SU-DHL-6 (cell line): Measurements from ENCODE around the gene LSR.

Experiments used
- H2AFZ ChIP-seq: fragments of 200-600 bp; sonication (generic); 2 replicates; pipeline ENCODE4 v1.6.1; 2014; ENCODE audit warnings: low read depth, mild to moderate bottlenecking, moderate library complexity, mixed read lengths, antibody characterized with exemption, low read length; ENCODE audit not compliant: severe bottlenecking
- H3F3A ChIP-seq: fragments of 200-600 bp; shearing (Covaris generic); 2 replicates; pipeline ENCODE4 v1.6.0; 2016; ENCODE audit warnings: antibody characterized with exemption, mild to moderate bottlenecking; ENCODE audit not compliant: insufficient read depth
- H3K27ac ChIP-seq: fragments of 200-600 bp; sonication (generic); 2 replicates; pipeline ENCODE4 v1.5.1; 2016; ENCODE audit warnings: low read depth, mild to moderate bottlenecking, low read length, moderate library complexity, mixed read lengths
- H3K27me3 ChIP-seq: fragments of 200-600 bp; sonication (generic), shearing (Covaris generic); 2 replicates; pipeline ENCODE4 v1.6.0; 2014; ENCODE audit warnings: mild to moderate bottlenecking, low read length
- H3K36me3 ChIP-seq: fragments of 200-600 bp; sonication (generic); 2 replicates; pipeline ENCODE4 v1.6.1; 2014; ENCODE audit warnings: mild to moderate bottlenecking, low read length, mixed read lengths
- H3K4me2 ChIP-seq: fragments of 300-600, 200-600 bp; shearing (Covaris generic), sonication (generic); 2 replicates; pipeline ENCODE4 v1.6.0; 2014; ENCODE audit warnings: low read length, low read depth, mild to moderate bottlenecking; ENCODE audit not compliant: poor library complexity, severe bottlenecking
- H3K4me3 ChIP-seq: fragments of 200-600 bp; sonication (generic); 2 replicates; pipeline ENCODE4 v1.5.1; 2014; ENCODE audit warnings: antibody characterized with exemption, low read length, mild to moderate bottlenecking, mixed read lengths; ENCODE audit not compliant: insufficient read depth, poor library complexity, severe bottlenecking
- H3K79me2 ChIP-seq: fragments of 200-600 bp; sonication (generic); 2 replicates; pipeline ENCODE4 v1.6.1; 2014; ENCODE audit warnings: mild to moderate bottlenecking, low read length, moderate library complexity; ENCODE audit not compliant: insufficient read depth
- H3K9ac ChIP-seq: fragments of 200-600 bp; sonication (generic); 2 replicates; pipeline ENCODE4 v1.7.0; 2014; ENCODE audit warnings: mild to moderate bottlenecking, low read length
- H3K9me2 ChIP-seq: fragments of 200-600 bp; sonication (generic); replicated peaks from 2 replicates; pipeline ENCODE4 v1.6.1; 2014; ENCODE audit warnings: low read length; ENCODE audit not compliant: insufficient read depth
- H3K9me3 ChIP-seq: fragments of 200-600 bp; sonication (generic); 2 replicates; pipeline ENCODE4 v1.6.1; 2014; ENCODE audit warnings: low read length, mixed read lengths; ENCODE audit not compliant: insufficient read depth
- H4K20me1 ChIP-seq: fragments of 200-600 bp; sonication (generic); 2 replicates; pipeline ENCODE4 v1.6.1; 2014; ENCODE audit warnings: low read depth, mild to moderate bottlenecking, antibody characterized with exemption, low read length, moderate library complexity, mixed read lengths
- CTCF ChIP-seq: fragments of 200-600 bp; sonication (generic); IDR thresholded peaks from one replicate; pipeline ENCODE4 v1.5.1; 2017; ENCODE audit warnings: antibody characterized with exemption, mild to moderate bottlenecking, low read length, moderate library complexity; ENCODE audit not compliant: insufficient read depth, poor library complexity, severe bottlenecking
- EZH2phosphoT487 ChIP-seq: fragments of 200-600 bp; sonication (generic), shearing (Covaris generic); conservative IDR thresholded peaks from 2 replicates; pipeline ENCODE4 v1.6.1; 2018; ENCODE audit warnings: mild to moderate bottlenecking, antibody characterized with exemption, low read length, moderate library complexity, mixed read lengths

Gene LSR

DNA sequence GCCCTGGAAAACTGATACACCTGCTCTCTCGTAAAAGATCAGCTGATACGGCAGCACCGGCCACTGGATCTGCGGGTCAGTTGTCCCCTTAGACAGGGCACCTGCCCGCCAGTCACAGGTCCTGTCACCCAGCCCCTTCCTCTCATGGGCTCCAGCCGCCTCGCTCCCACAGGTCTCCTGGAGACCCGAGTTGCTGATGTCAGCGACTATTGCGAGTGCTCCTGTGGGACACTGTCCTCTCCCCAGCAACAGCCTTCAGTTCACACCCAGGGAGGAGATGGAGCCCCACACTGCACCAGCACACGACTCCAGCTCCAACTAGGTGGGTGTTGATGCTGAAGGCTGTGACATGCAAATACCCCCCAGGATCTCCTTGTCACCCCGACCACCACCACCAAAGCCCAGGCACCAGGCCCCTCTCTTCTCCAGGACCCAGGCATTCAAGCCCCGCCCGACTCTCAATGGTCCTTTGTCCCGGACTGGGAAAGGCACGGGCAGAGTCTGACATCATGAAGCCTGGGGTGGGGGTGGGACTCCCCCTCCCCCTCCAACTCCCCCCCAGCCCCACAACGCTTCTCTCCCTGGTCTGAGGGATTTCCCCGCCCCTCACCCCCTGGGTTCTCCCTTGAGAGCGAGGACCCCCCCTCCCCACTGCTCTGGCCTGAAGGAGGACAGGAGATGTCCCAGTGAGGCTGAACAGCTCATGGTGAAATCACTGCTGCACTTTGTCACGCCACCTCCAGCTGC lies 41.8 kb downstream of the LSR start:
- Histone ChIP-seq H3F3A (peaks cover 14% of the 10 kb centered on the region), H3K9me3 (no peaks in the 10 kb centered on the region), H3K4me2 (no peak overlapping the region), H3K4me3 (no peak overlapping the region), H3K9me2 (no peaks in the 10 kb centered on the region), H4K20me1 (no peaks in the 10 kb centered on the region), H3K36me3 (no peaks in the 10 kb centered on the region), H3K27me3 (no peaks in the 10 kb centered on the region), H3K79me2 (no peaks in the 10 kb centered on the region), H3K27ac (no peak overlapping the region), H2AFZ (no peak overlapping the region), H3K9ac (no peak overlapping the region)
- TF ChIP-seq CTCF (no peak), EZH2phosphoT487 (no peak)

GRCh38 chr19:35291259-35291658 lies 42.5 kb downstream of the LSR start:
- no peak overlapping the region for H3K4me2 ChIP-seq
- H3K79me2 ChIP-seq = no peaks in the 10 kb centered on the region
- H3K27ac ChIP-seq = no peak overlapping the region
- H3F3A ChIP-seq = peaks cover 21% of the 10 kb centered on the region
- no peaks in the 10 kb centered on the region for H3K9me2 ChIP-seq
- TF ChIP-seq EZH2phosphoT487 (no peak), CTCF (no peak)
- no peaks in the 10 kb centered on the region for H3K27me3 ChIP-seq
- H3K9me3 ChIP-seq = no peaks in the 10 kb centered on the region
- no peaks in the 10 kb centered on the region for H4K20me1 ChIP-seq
- H3K9ac ChIP-seq = no peak overlapping the region
- H2AFZ ChIP-seq = no peak overlapping the region
- no peak overlapping the region for H3K4me3 ChIP-seq
- H3K36me3 ChIP-seq = no peaks in the 10 kb centered on the region

GRCh38 chr19:35291916-35292315 lies 43.1 kb downstream of the LSR start, which contains the start of gene MAG:
TSS of gene MAG (plus strand) at chr19:35292161. CDS start at chr19:35295409, 3,248 bp downstream.
- H3K9me2 ChIP-seq = no peaks in the 10 kb centered on the region
- no peaks in the 10 kb centered on the region for H3K27me3 ChIP-seq
- H4K20me1 ChIP-seq = no peaks in the 10 kb centered on the region
- no peaks in the 10 kb centered on the region for H3K79me2 ChIP-seq
- no peak within 1 kb of the TSS for H3K4me2 ChIP-seq
- no peaks in the 10 kb centered on the region for H3K36me3 ChIP-seq
- H3F3A ChIP-seq = peaks cover 28% of the 10 kb centered on the region
- no peak within 1 kb of the TSS for H3K9ac ChIP-seq
- no peaks in the 10 kb centered on the region for H3K9me3 ChIP-seq
- H2AFZ ChIP-seq = no peak within 1 kb of the TSS
- no peak within 1 kb of the TSS for H3K27ac ChIP-seq
- H3K4me3 ChIP-seq = no peak within 1 kb of the TSS
- TF ChIP-seq CTCF (no peak), EZH2phosphoT487 (no peak)
